Astrocyte (in vitro differentiated cells and primary cell): ENCODE measurements around the gene SARDH. TPM values are rescaled to one million over a fixed set of nuclear protein-coding genes. Genes with fewer than 3 reads are reported as not detected.

ENCODE experiments used
- DNase-seq: peaks from one replicate; pipeline ENCODE4 v3.0.0-alpha.2; 2010; ENCODE audit warnings: low read depth
- FAIRE-seq: peaks from 2 replicates; lab custom pipeline; 2011; peaks lifted over from hg19 to GRCh38; lab: Jason Lieb, UNC
- H2AFZ ChIP-seq: 2 replicates; pipeline ENCODE4 v1.6.0; 2012; ENCODE audit warnings: low read depth, low read length, inconsistent platforms
- H3K27ac ChIP-seq: 2 replicates; pipeline ENCODE4 v1.5.1; 2011; ENCODE audit warnings: low read depth, low read length, inconsistent platforms
- H3K27me3 ChIP-seq: 2 replicates; pipeline ENCODE4 v1.6.0; 2011; ENCODE audit warnings: low read length, inconsistent platforms; ENCODE audit not compliant: insufficient read depth
- H3K36me3 ChIP-seq: 2 replicates; pipeline ENCODE4 v1.5.1; 2011; ENCODE audit warnings: low read length, inconsistent platforms; ENCODE audit not compliant: insufficient read depth
- H3K4me1 ChIP-seq: 2 replicates; pipeline ENCODE4 v1.5.1; 2011; ENCODE audit warnings: low read length, inconsistent platforms; ENCODE audit not compliant: insufficient read depth
- H3K4me2 ChIP-seq: 2 replicates; pipeline ENCODE4 v1.6.0; 2012; ENCODE audit warnings: low read length, inconsistent platforms
- H3K4me3 ChIP-seq: 2 replicates; pipeline ENCODE4 v1.5.1; 2011; ENCODE audit warnings: low read depth, mild to moderate bottlenecking, low read length, inconsistent platforms; ENCODE audit not compliant: insufficient read depth
- H3K79me2 ChIP-seq: 2 replicates; pipeline ENCODE4 v1.6.0; 2012; ENCODE audit warnings: mild to moderate bottlenecking, low read length, inconsistent platforms; ENCODE audit not compliant: insufficient read depth
- H3K9ac ChIP-seq: 2 replicates; pipeline ENCODE4 v1.6.0; 2012; ENCODE audit warnings: mild to moderate bottlenecking, low read length, inconsistent platforms
- H3K9me3 ChIP-seq: 2 replicates; pipeline ENCODE4 v1.5.1; 2012; ENCODE audit warnings: low read depth, mild to moderate bottlenecking, low read length, inconsistent platforms; ENCODE audit not compliant: insufficient read depth
- H4K20me1 ChIP-seq: 2 replicates; pipeline ENCODE4 v1.6.0; 2012; ENCODE audit warnings: low read length, inconsistent platforms; ENCODE audit not compliant: insufficient read depth
- H3K27ac Mint-ChIP-seq: one replicate; pipeline ENCODE4 v1.8.0; 2021; ENCODE audit warnings: mild to moderate bottlenecking, mixed read lengths; ENCODE audit not compliant: unreplicated experiment
- H3K27me3 Mint-ChIP-seq: one replicate; pipeline ENCODE4 v1.8.0; 2021; ENCODE audit warnings: low read depth, mixed read lengths; ENCODE audit not compliant: unreplicated experiment
- H3K36me3 Mint-ChIP-seq: one replicate; pipeline ENCODE4 v1.8.0; 2021; ENCODE audit warnings: low read depth, mixed read lengths; ENCODE audit not compliant: unreplicated experiment
- H3K4me1 Mint-ChIP-seq: one replicate; pipeline ENCODE4 v1.8.0; 2021; ENCODE audit warnings: low read depth, mixed read lengths; ENCODE audit not compliant: unreplicated experiment
- H3K4me3 Mint-ChIP-seq: one replicate; pipeline ENCODE4 v1.8.0; 2021; ENCODE audit warnings: mild to moderate bottlenecking, moderate library complexity, mixed read lengths; ENCODE audit not compliant: unreplicated experiment
- H3K9me3 Mint-ChIP-seq: one replicate; pipeline ENCODE4 v1.8.0; 2021; ENCODE audit warnings: mild to moderate bottlenecking, mixed read lengths; ENCODE audit not compliant: unreplicated experiment
- CTCF ChIP-seq: IDR thresholded peaks from 2 replicates; pipeline ENCODE4 v1.5.1; 2011; ENCODE audit warnings: low read depth, mild to moderate bottlenecking, inconsistent platforms, low read length, moderate library complexity; ENCODE audit not compliant: insufficient read depth
- EZH2 ChIP-seq: IDR thresholded peaks from 2 replicates; pipeline ENCODE4 v1.6.1; 2012; ENCODE audit warnings: mild to moderate bottlenecking, low read length, inconsistent platforms; ENCODE audit not compliant: insufficient read depth
- total RNA-seq: library from RNA; stranded (reverse); gene quantifications from 2 replicates; pipeline ENCODE4 v1.2.1, GENCODE V29; 2021

Gene SARDH
- total RNA-seq, 1 donor from 2014 or later: 2.8 TPM

- DNase-seq (no peak), FAIRE-seq (no peak)
- Mint-ChIP-seq H3K27ac (no peak overlapping the region), H3K36me3 (no peaks in the 10 kb centered on the region), H3K9me3 (no peaks in the 10 kb centered on the region), H3K4me3 (no peak overlapping the region), H3K27me3 (peaks cover 64% of the 10 kb centered on the region), H3K4me1 (peaks cover 4% of the 10 kb centered on the region)
- H2AFZ ChIP-seq: no peak overlapping the region
- no peaks in the 10 kb centered on the region for H3K4me1 ChIP-seq
- no peak overlapping the region for H3K27ac ChIP-seq
- H3K4me3 ChIP-seq: no peak overlapping the region
- H3K27me3 ChIP-seq: peaks cover 23% of the 10 kb centered on the region
- no peaks in the 10 kb centered on the region for H3K9me3 ChIP-seq
- H3K79me2 ChIP-seq: no peaks in the 10 kb centered on the region
- H3K36me3 ChIP-seq: no peaks in the 10 kb centered on the region
- no peaks in the 10 kb centered on the region for H4K20me1 ChIP-seq
- no peak overlapping the region for H3K9ac ChIP-seq
- no peak for TF ChIP-seq EZH2
- TF ChIP-seq CTCF: no peak
- no peak overlapping the region for H3K4me2 ChIP-seq
These were observed 93.0 kb downstream of the SARDH start for GRCh38 chr9:133645021-133645765.

GRCh38 chr9:133643978-133644760 is 94.0 kb downstream of the SARDH start:
- no peaks in the 10 kb centered on the region for H3K79me2 ChIP-seq
- H3K9ac ChIP-seq: no peak overlapping the region
- no peak overlapping the region for H3K4me3 Mint-ChIP-seq
- no peaks in the 10 kb centered on the region for H3K9me3 ChIP-seq
- H3K4me3 ChIP-seq: no peak overlapping the region
- no peak overlapping the region for H3K4me2 ChIP-seq
- no peaks in the 10 kb centered on the region for H3K36me3 ChIP-seq
- H3K4me1 ChIP-seq: no peaks in the 10 kb centered on the region
- H3K27me3 ChIP-seq: peaks cover 17% of the 10 kb centered on the region
- peaks cover 60% of the 10 kb centered on the region for H3K27me3 Mint-ChIP-seq
- no peak overlapping the region for H3K27ac ChIP-seq
- FAIRE-seq (no peak), DNase-seq (no peak)
- no peak overlapping the region for H2AFZ ChIP-seq
- H4K20me1 ChIP-seq: no peaks in the 10 kb centered on the region
- peaks cover 4% of the 10 kb centered on the region for H3K4me1 Mint-ChIP-seq
- no peak overlapping the region for H3K27ac Mint-ChIP-seq
- no peak for TF ChIP-seq CTCF
- no peak for TF ChIP-seq EZH2
- no peaks in the 10 kb centered on the region for H3K36me3 Mint-ChIP-seq
- no peaks in the 10 kb centered on the region for H3K9me3 Mint-ChIP-seq

- Histone ChIP-seq H2AFZ (no peak overlapping the region), H3K36me3 (no peaks in the 10 kb centered on the region), H3K4me2 (no peak overlapping the region), H3K79me2 (no peaks in the 10 kb centered on the region), H3K4me3 (no peak overlapping the region), H4K20me1 (no peaks in the 10 kb centered on the region), H3K27ac (no peak overlapping the region), H3K27me3 (peaks cover 15% of the 10 kb centered on the region), H3K9me3 (no peaks in the 10 kb centered on the region), H3K9ac (no peak overlapping the region), H3K4me1 (no peaks in the 10 kb centered on the region)
- Mint-ChIP-seq H3K27ac (no peak overlapping the region), H3K27me3 (peaks cover 56% of the 10 kb centered on the region), H3K4me1 (peaks cover 4% of the 10 kb centered on the region), H3K9me3 (no peaks in the 10 kb centered on the region), H3K36me3 (no peaks in the 10 kb centered on the region), H3K4me3 (no peak overlapping the region)
- TF ChIP-seq CTCF (no peak), EZH2 (no peak)
- DNase-seq: no peak
- FAIRE-seq: no peak
These were observed 94.8 kb downstream of the SARDH start for GRCh38 chr9:133643362-133643755.
